HG03025 (cell line): ENCODE results near the gene NT5C1A.

Experiments
- ATAC-seq: cut with Tn5 transposase; IDR thresholded peaks from one replicate; pipeline ENCODE4 v1.9.1; 2021; ENCODE audit warnings: mild to moderate bottlenecking, moderate library complexity; ENCODE audit not compliant: unreplicated experiment, low FRiP score

Gene NT5C1A

DNA sequence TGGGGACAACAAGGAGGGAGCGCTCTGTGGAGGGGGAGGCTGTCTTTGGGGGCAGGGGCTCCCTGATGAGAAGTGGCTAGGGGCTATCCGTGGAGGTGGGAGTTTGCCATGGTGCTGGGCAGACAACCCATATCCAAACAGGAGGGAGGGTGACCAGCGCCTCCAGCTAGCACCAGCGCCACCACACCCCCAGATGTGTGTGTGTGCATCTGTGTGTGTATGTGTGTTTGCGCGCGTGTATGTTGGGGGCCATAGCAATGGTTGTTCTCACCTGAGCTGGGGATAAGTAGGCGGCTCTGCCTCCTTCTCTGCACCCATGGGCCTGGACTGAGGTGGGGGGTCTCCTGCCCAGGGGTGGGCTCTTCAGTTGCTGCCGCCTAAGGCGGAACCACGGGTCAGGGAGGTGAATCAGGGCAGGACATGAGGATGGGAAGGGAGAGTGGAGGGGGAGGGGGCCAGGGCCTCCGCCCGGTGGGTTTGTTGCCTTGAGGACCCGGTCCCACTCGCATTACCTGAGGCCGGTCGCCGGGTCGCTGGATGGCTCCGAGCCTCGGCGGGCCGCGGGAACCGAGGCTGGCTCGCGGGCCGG, 19.0 kb upstream of the NT5C1A start:
- ATAC-seq, result no peak

DNA sequence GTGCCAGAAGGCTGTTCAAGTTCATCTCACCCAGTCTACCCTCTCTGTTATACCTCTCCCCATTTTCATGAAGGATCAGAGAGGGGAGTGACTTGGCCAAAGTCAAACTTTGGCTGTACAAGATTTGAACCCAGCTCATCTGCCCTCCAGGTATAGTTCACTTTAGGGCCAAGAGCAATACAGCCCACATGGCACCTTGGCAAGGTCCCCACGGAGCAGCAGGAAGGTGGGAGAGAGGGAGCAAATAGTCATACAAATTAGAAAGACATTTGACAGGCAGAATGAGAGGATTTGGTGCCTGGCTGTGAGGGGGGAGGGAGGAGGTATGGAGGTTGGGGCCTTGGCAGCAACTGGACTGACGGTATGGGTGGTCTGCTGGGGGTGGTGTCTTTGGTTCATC, 18.3 kb upstream of the NT5C1A start:
- ATAC-seq, result no peak

DNA sequence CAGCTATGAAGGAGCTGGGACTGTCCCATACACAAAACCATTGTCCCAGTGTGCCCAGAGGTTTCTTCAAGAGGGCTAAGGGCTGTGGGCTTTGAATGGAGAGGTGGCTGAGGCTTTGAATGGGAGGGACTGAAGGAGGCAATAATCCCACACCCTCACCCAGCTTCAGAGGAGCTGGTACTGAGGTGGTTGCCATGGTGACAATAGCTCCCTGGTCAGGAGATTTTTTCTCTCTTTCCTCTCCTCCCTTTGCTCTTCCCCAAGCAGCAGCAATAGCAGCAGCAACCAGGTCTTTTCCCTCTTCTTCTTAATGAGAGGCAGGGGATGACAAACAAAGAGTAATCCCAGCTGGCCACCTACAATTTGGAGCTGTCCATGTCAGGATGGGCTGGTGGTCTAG, 17.7 kb upstream of the NT5C1A start:
- ATAC-seq, result no peak

DNA sequence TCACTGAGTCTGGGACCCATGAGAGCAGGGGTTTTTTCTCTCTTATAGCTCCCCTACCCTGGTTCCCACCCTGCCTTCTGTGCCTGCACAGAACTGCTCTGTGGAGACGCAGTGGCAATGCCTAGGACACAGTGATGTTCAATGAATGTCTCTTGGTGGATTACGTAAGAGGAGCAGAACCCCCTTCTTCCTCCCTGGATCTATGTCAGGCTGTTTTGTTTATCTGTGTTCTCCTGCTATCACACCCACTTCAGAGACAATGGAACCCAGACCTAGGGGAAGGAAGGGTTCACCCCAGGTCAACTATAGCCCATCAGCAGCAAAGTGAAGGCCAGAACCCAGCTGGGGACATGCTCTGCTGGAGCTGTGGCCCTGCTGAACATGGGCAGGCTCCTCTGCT, 17.3 kb upstream of the NT5C1A start:
- no peak for ATAC-seq

DNA sequence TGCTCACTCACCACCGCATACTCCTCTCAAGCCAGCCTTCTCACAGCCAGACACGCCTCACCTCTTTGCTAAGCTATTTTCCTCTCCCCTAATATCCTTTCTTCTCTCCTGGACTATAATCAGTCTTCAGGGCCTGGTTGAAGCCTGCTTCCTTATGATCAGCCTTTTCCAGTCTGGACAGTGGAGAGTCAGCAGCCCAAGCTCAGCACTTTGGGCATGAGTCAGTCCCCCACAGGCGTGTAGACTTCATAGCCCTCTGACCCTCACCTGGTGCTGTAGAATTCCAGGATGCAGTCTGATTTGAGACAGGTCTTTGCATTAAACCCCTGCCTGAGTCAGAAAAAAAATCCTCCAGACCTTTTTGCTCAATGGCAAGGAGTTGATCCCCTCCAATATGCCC, 16.8 kb upstream of the NT5C1A start:
- ATAC-seq, result no peak

DNA sequence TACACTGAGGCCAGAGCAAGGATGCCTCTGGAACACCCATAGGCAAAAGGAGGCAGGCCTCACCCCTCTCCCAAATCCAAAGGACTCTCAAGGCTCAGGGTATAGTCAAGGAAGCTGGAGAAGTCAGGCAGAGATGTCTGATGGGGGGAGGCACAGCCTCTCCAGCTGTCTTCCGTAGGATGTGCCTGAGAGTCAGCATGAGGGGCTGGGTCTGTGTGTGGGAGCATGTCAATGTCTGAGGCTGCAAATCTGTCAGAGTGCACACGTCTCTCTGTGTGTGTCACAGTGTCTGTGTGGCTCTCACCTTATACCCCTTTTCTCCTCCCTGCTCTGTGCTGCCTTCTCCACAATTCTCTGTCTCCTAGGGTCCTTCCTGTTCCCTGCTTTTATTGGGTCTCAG, 15.3 kb upstream of the NT5C1A start:
- ATAC-seq, result no peak

DNA sequence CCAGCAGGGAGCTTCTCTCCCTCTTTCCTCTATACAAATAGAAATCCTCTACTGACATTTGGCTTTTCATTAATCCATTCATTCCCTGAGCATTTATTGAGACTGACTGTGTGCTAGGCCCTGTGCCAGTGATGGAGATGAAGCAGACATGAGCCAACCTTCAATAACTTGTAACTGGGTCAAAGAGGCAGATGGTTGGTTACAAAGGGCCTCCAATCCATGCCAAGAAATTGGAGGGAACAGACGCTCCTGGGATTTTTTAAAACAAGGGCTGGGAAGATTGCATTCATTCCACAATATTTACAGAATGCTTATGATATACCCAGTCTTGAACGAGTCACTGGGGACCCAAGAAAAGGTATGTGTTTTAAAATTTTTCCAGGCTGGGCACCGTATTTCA, 13.2 kb upstream of the NT5C1A start:
- no peak for ATAC-seq

DNA sequence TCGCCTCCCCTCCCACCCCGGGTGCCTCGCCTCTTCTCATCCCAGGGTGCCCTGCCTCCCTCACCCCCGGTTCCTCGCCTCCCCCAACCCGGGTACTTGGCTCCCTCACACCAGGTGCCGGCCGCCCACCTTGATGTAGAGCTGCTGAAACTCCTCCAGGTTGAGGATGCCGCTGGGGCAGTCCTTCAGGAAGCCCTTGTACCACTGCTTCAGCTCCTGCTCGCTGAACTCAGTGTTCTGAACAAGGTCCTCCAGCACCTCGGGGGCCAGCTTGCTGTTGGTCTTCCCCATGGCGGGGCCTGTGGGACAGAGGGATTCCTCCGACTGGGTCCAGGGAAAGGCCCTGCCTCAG, 12.4 kb upstream of the NT5C1A start:
- no peak for ATAC-seq

DNA sequence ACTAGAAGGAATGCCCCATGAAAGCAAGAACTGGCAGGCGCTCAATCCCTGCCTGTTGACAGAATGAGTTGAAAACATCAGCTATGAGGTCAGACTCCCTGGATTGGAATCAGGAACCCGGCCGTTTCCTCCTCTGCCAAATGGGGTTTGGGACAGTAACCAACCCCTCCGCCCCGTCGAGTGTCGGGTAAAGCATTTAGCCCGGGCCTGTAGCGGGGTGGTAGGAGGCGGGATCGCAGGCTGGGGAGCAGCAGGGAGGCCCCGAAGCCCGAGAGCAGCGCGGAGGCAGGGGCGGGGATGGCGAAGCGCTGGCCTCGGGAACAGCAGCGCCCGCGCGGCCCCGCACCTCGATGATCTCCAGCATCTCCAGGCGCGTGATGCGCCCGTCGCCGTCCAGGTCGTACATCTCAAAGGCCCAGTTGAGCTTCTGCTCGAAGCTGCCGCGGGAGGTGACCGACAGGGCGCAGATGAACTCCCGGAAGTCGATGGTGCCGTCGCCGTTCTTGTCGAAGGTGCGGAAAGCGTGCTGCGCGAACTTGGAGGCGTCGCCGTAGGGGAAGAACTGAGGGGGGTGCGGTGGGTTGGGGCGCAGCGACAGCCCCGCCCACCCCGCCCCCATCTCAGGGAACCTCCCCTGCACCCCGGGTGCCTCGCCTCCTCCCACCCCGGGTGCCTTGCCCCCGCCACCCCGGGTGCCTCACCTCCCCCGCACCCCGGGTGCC, 11.8 kb upstream of the NT5C1A start:
- no peak for ATAC-seq

DNA sequence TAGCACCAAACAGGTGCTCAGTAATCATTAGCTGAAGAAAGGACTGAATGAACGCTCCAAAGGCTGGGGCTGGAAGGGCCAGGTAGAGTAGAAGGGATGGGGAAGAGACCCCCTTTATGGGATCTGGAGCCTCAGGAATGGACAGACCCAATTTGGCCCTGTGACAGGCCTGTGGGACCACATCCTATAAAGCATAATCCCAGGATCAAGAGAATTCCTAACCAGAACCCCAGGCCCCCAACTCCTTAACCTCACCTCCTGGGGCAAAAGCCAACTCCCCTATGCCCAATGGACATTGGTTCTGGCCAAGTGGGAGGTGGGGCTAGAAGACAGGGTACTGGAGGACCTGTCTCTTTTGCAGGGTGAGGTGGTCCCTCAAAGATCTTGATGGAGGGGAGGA, 10.1 kb upstream of the NT5C1A start:
- no peak for ATAC-seq

DNA sequence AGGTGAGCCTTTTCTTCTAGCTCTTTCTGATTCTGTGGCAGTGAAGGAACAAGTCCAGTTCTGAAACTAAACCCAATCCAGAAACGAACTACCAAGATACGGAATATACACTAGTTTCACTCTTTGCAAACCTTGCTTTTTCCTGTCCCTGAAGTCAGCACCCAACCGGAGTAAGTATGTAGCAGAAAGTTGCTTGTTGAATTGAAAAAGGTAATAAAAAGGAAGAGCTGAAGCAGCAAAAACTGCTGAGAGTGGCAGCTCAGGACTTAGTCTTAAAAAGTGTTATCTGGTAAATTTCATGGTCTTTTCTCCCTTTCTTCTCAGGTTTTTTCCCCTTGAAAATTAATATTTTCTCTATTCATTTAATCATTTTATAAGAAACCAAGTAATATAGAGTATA, 9.4 kb upstream of the NT5C1A start:
- no peak for ATAC-seq

DNA sequence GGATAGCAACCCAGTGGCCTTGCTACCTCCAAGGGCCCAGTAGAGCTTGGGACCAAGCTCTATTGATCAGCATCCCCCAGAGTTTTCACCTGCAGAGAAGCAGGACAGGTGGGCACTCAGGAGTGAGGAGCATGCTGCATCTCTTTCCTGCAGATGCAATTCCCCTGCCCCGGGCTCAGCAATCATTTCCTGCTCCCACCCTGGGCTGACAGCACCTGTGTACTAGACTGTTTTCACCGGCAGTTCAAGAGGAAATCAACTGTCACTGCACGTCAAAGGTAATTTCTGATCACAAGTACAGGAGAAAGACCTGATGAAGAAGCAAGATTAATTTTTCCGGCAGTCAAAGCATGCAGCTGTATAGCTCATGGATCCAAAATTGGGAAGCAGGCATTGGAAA, 8.8 kb upstream of the NT5C1A start:
- ATAC-seq, result no peak

DNA sequence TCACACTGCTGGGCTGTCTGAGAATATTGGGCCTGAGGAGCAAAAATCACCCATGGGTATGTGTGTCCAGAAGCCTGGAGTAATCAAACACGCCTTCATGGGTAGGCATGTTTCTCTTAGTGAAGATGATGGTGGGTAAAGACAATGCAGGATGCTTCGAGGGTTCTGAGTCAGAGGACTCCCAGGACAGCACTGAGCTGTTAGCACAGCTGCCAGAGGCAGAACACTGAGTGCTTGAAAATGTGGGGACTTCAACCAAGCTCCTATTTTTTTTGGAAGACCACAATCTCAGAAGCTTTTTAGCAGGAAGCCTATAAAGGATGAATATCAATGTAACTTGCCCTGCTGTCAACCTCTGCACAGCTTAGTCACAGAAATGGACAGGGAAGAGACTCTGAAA, 7.9 kb upstream of the NT5C1A start:
- ATAC-seq, result no peak

DNA sequence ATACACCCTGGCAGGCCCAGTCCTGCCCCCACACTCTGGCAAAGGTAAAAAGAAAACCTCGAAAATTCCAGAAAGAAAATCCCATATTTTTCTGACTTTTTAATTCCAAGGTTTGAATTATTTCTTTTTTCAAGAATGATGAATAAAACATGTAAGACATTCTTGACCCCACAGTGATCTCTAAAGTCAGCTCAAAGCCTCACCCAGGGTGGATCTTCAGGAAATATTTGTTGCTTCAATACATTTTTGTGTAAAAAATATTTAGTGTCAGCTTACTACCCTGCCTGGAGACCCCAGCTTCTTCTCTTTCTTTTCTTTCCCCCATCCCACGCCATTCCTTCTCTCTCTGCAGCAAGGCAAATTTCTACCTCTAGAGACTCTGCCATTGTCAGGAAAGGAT, 7.0 kb upstream of the NT5C1A start:
- ATAC-seq, result no peak

DNA sequence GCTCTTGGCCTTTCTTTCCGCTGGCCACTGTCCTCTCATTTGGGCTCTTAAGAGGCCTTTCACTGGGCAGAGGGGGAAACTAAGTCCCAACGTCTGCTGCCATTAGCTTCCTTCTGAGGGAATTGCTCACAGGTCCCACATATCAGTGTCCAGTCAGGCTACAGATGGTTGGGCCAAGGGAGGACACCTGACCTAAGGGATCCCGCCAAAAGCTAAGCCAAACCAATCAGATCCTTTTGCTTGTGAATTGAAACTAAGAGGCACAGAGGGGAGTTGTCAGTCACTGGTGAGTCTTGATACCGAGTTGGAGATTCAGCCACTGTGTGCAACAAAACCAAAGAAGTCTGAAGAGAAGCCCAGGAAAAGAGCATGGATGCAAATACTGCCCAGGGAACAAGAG, 5.7 kb upstream of the NT5C1A start:
- no peak for ATAC-seq

DNA sequence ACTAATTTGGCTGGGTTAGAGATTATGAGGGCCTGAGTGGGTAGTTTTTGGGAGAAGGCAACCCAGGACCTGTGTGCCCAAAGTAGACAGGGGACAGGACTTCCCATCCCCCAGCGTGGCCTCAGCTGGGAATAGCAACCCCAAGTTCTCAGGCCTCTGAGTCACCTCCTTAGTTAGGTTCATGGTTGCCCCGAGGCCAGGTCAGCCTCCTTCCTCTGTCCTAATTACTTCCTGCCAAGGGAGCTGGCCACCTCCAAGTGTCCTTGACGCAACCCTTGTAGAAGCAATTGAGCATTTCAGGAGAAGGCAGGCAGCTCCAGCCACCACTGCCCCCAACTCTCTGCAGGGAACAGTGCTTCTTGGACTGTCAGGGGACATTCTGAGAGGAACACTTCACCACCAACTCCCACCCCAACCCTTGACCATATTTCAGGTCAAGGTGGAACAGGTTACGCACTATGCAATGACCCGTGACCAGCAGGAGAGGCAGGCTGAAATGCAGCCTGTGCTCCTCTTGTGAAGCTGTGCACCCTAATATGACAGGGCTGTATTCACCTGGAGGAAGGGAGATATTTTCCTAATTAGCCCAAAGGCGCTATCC, 5.1 kb upstream of the NT5C1A start:
- no peak for ATAC-seq

DNA sequence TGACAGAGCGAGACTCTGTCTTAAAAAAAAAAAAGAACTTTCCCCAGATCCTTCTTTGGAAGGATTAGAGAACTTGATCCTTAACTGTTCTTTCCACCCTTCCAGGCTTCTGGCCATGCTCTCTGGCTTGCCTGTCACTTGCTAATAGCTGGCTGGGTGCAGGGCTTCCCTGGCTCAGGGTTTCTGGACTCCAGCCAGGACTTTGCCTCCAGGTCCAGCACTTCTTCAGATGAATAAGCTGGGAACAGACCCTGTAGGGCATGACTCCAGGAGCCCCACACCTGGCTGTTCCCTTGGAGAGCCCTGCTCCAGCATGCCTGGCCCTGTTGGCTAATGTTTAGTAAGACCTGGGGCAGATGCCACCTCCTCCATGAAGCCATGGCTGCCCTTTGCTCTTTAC, 3.3 kb upstream of the NT5C1A start:
- ATAC-seq, result no peak

DNA sequence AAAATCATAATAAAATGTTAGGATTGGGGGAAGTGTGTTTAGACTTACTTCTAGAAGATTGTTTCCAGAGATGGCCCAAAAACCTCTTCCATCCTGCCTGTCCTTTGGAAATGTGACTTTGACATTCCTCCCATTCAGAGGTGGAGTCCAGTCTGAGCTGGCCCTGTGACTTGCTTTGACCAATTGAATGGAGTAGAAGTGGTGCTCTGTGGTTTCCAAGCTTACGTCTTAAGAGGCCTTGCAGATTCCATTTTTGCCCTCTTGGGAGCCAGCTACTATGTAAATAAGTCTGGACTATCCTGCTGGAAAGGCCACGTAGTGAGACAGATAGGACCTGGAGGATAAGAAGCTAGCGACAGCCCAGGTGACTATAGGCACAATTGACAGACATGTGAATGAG, 1.3 kb upstream of the NT5C1A start:
- no peak for ATAC-seq

DNA sequence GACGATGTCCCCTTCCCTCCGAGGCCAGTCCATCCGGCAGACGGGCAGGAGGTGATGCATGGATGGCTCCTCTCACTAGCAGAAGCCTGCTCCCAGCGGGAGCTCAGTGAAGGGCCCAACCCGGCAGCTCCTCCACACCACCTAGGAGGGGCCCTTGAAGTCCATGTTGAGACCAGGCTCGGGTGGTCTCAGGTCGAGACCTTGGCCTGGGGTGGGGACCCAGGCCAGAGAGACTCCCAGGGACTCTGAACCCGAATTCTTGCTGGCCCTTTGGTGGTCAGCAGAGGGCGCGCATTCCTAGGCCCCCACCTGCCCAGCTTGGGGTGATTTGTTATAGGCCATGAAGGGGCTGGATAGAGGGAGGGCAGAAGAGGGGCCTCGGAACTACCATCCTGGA, 642 bp upstream of the NT5C1A start:
- ATAC-seq, result no peak

DNA sequence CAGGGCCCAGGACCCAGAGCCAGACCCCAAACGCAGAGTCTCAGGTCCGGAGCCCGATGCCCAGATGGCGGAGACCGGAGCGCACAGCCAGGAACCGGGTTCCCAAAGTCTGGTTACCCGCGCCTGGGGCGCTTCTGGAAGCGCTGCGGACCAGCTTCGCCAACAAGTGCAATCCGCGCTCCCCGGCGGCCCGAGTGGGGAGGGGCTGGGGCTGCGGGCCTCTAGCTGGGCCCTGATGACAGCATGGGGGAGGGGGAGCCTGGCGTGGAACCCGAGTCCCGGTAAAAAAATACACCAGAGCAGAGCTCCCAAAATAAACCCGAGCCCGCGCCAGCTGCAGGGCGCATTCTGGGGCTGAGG, 494 bp downstream of the NT5C1A start:
- no peak for ATAC-seq

DNA sequence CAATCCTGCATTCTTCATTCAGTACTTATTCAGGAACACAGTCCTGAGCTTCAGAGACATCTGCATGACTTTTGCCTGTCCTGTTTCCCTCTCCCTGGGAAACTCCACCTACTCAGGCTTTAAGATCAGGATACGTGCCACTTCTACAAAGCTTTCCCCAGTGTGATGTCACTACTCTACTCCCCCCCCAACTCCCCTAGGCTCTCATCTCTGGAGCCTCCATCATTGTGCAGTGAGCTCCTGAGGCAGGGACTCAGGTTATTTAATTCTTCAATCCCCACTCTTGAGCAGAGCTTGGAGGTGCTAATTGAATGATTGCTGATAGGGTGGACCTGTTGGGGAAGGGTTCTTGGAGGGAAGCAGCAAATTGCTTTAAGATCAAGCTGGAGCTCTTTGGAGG, 1.2 kb downstream of the NT5C1A start:
- no peak for ATAC-seq

DNA sequence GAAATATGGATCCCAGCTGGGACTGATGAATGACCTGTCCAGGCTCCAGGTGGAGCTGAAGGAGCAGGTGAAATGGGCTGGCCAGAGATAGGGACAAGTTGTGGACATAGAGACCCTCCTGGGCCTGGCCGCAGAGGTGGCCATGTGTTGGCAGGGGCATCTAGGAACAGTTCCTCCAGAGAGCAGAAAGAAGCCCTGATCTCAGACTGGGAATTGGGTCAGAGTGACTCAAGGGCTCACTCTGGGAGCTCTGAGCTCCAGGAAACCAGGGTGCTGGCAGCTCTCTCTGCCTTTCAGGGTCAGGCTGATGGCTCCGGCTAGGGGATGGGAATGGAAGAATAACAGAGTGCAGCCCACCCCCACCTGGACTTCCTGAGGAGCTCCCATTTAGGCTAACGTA, 3.0 kb downstream of the NT5C1A start:
- no peak for ATAC-seq

DNA sequence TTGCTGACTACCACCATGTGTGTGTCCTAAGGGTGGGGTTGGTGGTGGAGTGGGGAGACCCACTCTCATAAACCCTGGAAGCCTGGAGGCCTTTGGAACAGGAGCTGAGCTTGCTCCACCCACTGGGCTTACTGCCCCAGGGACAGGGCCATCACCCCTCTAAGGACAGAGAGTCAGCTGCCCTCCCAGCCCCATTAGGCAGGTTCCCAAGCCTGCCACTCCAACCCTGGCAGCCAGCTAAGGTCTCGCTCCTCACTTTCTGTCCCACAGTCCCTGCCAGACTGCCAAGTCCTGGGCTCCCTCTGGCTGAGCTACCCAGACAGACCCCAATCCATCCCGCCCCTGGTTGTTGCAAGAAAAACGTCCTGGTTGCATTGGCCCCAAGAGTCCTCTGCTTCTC, 3.8 kb downstream of the NT5C1A start:
- ATAC-seq, result no peak
